Spleen (tissue), 11 donors: Measurements from ENCODE around the gene ASTL. TPM values are rescaled to one million over a fixed set of nuclear protein-coding genes. Genes with fewer than 3 reads are reported as not detected.
A peak's percentile ranks its signal among the peaks of the same experiment; 100 is the strongest.

Source experiments
- DNase-seq: peaks from one replicate; pipeline ENCODE4 v3.0.0-alpha.2; 2020
- H3K27ac ChIP-seq, 8 donors: fragments of 200-600 bp; sonication (generic) in 7 of 8; 1 replicate in 4 of 8; 2 replicates in 4 of 8; pipeline versions ENCODE4 v1.5.0 to v1.8.0; 2016 to 2021; ENCODE audit warnings: inconsistent platforms in 4 of 8, mild to moderate bottlenecking in 4 of 8, moderate library complexity in 1 of 8
- H3K27me3 ChIP-seq, 7 donors: fragments of 200-600 bp; sonication (generic) in 6 of 7; replicated peaks in 1 of 7; 1 replicate in 4 of 7; 2 replicates in 3 of 7; pipeline versions ENCODE4 v1.5.0 to v1.8.0; 2016 to 2021; ENCODE audit warnings: inconsistent platforms in 3 of 7, mild to moderate bottlenecking in 1 of 7
- H3K36me3 ChIP-seq, 6 donors: fragments of 200-600 bp; sonication (generic) in 5 of 6; 1 replicate in 4 of 6; 2 replicates in 2 of 6; pipeline versions ENCODE4 v1.5.0 to v1.8.0; 2016 to 2021; ENCODE audit warnings: inconsistent platforms in 2 of 6
- H3K4me1 ChIP-seq, 6 donors: fragments of 200-600 bp; sonication (generic) in 5 of 6; 1 replicate in 3 of 6; 2 replicates in 3 of 6; pipeline versions ENCODE4 v1.5.0 to v1.8.0; 2016 to 2021; ENCODE audit warnings: inconsistent platforms in 3 of 6
- H3K4me3 ChIP-seq, 8 donors: fragments of 200-600 bp; sonication (generic) in 7 of 8; 1 replicate in 4 of 8; 2 replicates in 4 of 8; pipeline versions ENCODE4 v1.5.0 to v1.8.0; 2016 to 2021; ENCODE audit warnings: inconsistent platforms in 4 of 8, mild to moderate bottlenecking in 4 of 8, moderate library complexity in 2 of 8
- H3K9me3 ChIP-seq, 8 donors: fragments of 200-600 bp; sonication (generic) in 7 of 8; 1 replicate in 4 of 8; 2 replicates in 4 of 8; pipeline versions ENCODE4 v1.5.0 to v1.8.0; 2016 to 2021; ENCODE audit warnings: inconsistent platforms in 4 of 8
- POLR2A ChIP-seq, 3 donors: fragments of 450-650 bp; IDR thresholded peaks; one replicate each; pipeline ENCODE4 v1.5.1; 2017; ENCODE audit warnings: antibody characterized with exemption in 3 of 3, mild to moderate bottlenecking in 1 of 3
- POLR2AphosphoS5 ChIP-seq, 3 donors: sonication (generic); formaldehyde crosslinking; IDR thresholded peaks; one replicate each; pipeline ENCODE4 v1.5.1; 2017; ENCODE audit warnings: antibody characterized with exemption in 3 of 3
- WGBS, 5 donors: extraction: QIAGEN DNeasy Blood & Tissue Kit in 3 of 5; methylation state at CpG; one replicate each; pipeline versions ENCODE4 v1.1.5 to v1.1.7; 2013 to 2018; 5-methylcytosine and 5-hydroxymethylcytosine counted together
- intact Hi-C: fragments of 100-400 bp; cut with DNase I; formaldehyde crosslinking; loops from one replicate; pipeline ENCODE4 v1.15.0; 2023; ENCODE audit warnings: low total_unique reads
- polyA plus RNA-seq, 3 donors: library from polyadenylated mRNA; stranded (reverse); fragments of 200-250 nt; gene quantifications; one replicate each; pipeline ENCODE4 v1.2.1, GENCODE V29; 2013
- total RNA-seq, 7 donors: library from RNA; depleted of rRNA in 3 of 7; stranded (reverse); fragments of >200 nt in 3 of 7; fragmentation: NEBNext Ultra II Directional in 4 of 7; extraction: Animal tissue kit (Norgen Biotek cat#: 25700) in 4 of 7; gene quantifications; one replicate each; pipeline versions ENCODE4 v1.1.0 to v1.2.1, GENCODE V29; 2016 to 2021
- TF ChIP-seq, protein P1 (sequence below), 11 experiments: fragments of 200-600 bp in 7 of 11; fragments of 450-650 bp in 4 of 11; sonication (generic) in 4 of 11; IDR thresholded peaks in 8 of 11; conservative IDR thresholded peaks in 3 of 11; 1 replicate in 7 of 11; 2 replicates in 4 of 11; pipeline versions ENCODE4 v1.4.0 to v1.8.0; 2016 to 2021; ENCODE audit warnings: antibody characterized with exemption in 11 of 11, inconsistent platforms in 4 of 11, mild to moderate bottlenecking in 1 of 11
- donor health status: healthy with polysubstance abuse.
- donor health status: DM: no; HTN: no; CAD: no; lungs with moderate emphysema.
- donor health status: DM: no; HTN: no; CAD: no.
- donor health status: Bipolar disorder and iron deficiency.
- donor health status: healthy.
- donor health status: DM: no; HTN: no; CAD: no.
- donor health status: DM: yes; HTN: yes; CAD: no.

ASTL gene
- total and polyA plus RNA-seq, 10 donors: 0.24 to 2.2 (median 0.52) TPM; not detected in 1

DNA sequence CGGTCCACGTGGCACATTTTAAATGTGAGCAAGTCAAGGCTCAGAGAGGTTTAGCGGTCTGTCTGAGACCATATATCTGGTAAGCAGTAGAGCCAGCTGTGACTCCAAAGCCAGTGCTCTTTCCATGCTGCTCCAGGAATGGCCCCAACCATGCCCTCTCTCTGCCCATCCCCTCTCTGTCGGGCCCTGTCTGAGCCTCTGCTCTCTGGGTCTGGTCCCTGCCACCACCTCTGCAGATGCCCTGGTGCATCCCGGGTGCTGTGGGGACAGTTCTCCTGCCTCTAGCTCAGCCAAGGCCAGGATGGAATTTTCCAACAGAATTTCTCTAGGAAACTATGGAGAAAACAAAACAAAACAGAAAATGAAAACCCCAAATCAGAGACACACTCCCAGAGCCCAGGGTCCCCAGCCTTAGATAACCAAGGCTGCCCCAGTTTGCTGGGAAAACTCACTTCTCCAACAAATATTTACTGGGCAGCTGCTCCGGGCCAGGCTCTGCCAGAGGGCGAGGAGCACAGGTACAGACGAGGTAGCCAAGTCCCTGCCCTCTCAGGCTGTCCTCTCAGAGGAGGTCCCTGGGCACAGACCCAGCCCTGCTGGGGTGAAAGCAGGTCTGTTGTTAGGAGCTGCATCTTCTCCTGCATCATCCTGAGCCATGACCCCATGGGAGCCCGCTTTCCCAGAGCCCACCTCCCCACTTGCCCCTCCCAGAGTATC lies 31.2 kb downstream of the ASTL start:
- H3K36me3 ChIP-seq: no peaks in the 10 kb centered on the region
- peak; percentile 40 for DNase-seq
- H3K9me3 ChIP-seq: peaks cover 0 to 21% (median 17%) of the 10 kb centered on the region in 8 donors
- intact Hi-C loops: no loop called here
- H3K4me3 ChIP-seq: no peak overlapping the region
- TF ChIP-seq POLR2AphosphoS5 (IDR thresholded peaks at IDR 0.05) (no peak), POLR2A (IDR thresholded peaks at IDR 0.05) (no peak)
- TF ChIP-seq, protein P1, sequence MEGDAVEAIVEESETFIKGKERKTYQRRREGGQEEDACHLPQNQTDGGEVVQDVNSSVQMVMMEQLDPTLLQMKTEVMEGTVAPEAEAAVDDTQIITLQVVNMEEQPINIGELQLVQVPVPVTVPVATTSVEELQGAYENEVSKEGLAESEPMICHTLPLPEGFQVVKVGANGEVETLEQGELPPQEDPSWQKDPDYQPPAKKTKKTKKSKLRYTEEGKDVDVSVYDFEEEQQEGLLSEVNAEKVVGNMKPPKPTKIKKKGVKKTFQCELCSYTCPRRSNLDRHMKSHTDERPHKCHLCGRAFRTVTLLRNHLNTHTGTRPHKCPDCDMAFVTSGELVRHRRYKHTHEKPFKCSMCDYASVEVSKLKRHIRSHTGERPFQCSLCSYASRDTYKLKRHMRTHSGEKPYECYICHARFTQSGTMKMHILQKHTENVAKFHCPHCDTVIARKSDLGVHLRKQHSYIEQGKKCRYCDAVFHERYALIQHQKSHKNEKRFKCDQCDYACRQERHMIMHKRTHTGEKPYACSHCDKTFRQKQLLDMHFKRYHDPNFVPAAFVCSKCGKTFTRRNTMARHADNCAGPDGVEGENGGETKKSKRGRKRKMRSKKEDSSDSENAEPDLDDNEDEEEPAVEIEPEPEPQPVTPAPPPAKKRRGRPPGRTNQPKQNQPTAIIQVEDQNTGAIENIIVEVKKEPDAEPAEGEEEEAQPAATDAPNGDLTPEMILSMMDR (IDR thresholded peaks at IDR 0.05 in 8 of 11, conservative IDR thresholded peaks at IDR 0.05 in 3 of 11): no peak
- H3K4me1 ChIP-seq: peaks cover 0 to 42% (median 11%) of the 10 kb centered on the region in 6 donors
- H3K27me3 ChIP-seq: peaks cover 0 to 5% (median 0%) of the 10 kb centered on the region in 7 donors
- no peak overlapping the region for H3K27ac ChIP-seq
- WGBS, 5 donors: 79 to 87% (median 86%) methylated on average over 7 to 9 of the region's 9 CpGs

DNA sequence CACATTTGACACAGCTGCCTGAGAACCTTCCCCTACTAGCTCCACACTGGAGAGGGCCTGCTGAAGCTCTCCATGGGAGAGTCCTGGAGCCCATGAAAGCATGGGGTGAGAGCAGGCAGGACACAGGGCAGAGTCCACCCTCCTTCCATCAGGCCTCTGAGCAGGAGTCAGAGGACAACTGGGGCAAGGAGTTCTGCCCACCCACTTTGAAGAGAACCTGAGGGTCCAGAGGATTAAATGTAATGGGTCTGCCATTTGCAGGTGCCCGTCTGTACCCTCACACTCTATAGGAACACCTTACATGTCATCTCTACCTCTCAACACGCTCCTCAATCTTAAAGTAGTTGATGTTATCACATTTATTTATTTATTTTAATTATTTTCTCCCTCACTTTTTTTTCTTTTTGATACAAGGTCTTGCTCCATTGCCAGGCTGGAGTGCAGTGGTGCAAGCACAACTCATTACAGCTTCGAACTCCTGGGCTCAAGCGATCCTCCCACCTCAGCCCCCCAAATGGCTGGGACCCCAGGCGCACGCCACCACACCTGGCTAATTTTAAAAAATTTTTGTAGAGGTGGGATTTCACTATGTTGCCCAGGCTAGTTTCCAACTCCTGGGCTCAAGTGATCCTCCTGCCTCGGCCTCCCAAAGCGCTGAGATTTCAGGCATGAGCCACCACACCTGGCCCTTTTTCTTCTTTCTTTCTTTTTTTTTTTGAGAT lies 32.1 kb downstream of the ASTL start:
- intact Hi-C loops: no loop called here
- WGBS, 5 donors: 92 to 98% (median 95%) methylated on average over 8 of the region's 8 CpGs
- DNase-seq: peak; percentile 21
- Histone ChIP-seq H3K27me3 (peaks cover 0 to 5% (median 0%) of the 10 kb centered on the region in 7 donors), H3K9me3 (peaks cover 0 to 21% (median 17%) of the 10 kb centered on the region in 8 donors), H3K4me3 (no peak overlapping the region), H3K36me3 (no peaks in the 10 kb centered on the region), H3K27ac (no peak overlapping the region), H3K4me1 (peaks cover 0 to 42% (median 11%) of the 10 kb centered on the region in 6 donors)
- TF ChIP-seq POLR2A (IDR thresholded peaks at IDR 0.05) (no peak), POLR2AphosphoS5 (IDR thresholded peaks at IDR 0.05) (no peak)
- TF ChIP-seq, protein P1 (IDR thresholded peaks at IDR 0.05 in 8 of 11, conservative IDR thresholded peaks at IDR 0.05 in 3 of 11): no peak

DNA sequence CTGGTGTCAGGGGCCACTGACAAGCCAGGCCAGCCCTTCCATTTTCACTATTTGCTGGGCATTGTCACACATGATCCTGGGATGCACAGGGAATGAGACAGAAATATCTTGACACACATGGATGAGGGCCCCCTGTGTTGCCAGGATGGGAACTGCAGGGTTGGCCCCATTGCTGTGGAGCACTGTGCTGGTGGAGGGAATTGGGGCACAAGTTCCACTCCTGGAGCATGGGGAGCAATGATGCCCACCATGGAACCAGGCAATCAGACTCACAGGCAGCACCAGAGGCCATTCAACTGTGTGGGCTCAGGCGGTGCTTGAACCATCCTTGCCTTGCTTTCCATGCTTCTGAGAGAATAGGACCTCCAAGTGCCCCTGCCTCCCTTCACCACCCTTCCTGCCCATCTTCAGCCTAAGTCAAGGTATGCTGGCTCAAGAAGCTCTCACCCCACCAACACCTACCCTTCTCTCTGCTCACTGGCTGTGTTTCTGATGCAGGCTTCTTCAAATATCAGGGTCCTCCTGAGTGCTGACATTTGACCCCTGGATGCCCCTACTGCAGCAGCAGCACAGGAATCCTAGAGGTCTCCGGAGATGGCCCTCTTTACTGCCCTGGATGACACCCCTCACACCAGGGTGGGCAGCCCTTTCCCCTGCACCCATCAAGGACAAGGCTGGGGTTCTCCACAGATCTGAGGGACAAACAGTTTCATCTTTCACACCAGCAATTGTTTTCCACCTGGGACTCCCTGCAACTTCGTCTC lies 33.0 kb downstream of the ASTL start:
- Histone ChIP-seq H3K27ac (no peak overlapping the region), H3K9me3 (peaks cover 0 to 21% (median 17%) of the 10 kb centered on the region in 8 donors), H3K4me1 (peaks cover 0 to 43% (median 13%) of the 10 kb centered on the region in 6 donors), H3K36me3 (no peaks in the 10 kb centered on the region), H3K4me3 (no peak overlapping the region), H3K27me3 (peaks cover 0 to 5% (median 0%) of the 10 kb centered on the region in 7 donors)
- peak; percentile 35 for DNase-seq
- TF ChIP-seq POLR2AphosphoS5 (IDR thresholded peaks at IDR 0.05) (no peak), POLR2A (IDR thresholded peaks at IDR 0.05) (no peak)
- TF ChIP-seq, protein P1 (IDR thresholded peaks at IDR 0.05 in 8 of 11, conservative IDR thresholded peaks at IDR 0.05 in 3 of 11): no peak
- intact Hi-C loops: no loop called here
- 74 to 96% (median 90%) methylated on average over 2 to 3 of the region's 3 CpGs for WGBS, 5 donors
